ELF-1 (cell line): ENCODE data around the gene KDM4B.

Source experiments
- DNase-seq: peaks from one replicate; pipeline ENCODE4 v3.0.0-alpha.2; 2016; ENCODE audit warnings: low read depth, low spot score

The KDM4B gene

DNA sequence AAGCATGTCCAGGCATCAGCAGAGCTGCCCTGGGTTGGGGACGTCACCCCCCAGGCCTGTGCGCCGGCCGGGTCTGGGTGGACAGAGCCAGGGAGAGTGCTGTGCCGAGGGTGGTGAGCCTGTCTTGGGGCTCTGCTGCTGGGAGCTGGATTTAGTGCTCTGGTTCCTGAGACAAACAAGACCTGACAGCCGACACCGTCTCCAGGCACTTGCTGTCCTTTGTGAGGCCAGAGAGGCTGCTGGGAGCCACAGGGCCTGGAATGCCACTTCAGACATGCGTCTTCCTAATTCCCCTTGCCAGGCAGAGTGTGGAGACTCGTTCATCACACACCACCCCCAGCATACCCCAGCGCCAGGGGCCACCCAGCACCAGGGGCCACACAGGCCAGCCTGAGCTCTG is 165.8 kb downstream of the KDM4B start:
- no peak for DNase-seq

DNA sequence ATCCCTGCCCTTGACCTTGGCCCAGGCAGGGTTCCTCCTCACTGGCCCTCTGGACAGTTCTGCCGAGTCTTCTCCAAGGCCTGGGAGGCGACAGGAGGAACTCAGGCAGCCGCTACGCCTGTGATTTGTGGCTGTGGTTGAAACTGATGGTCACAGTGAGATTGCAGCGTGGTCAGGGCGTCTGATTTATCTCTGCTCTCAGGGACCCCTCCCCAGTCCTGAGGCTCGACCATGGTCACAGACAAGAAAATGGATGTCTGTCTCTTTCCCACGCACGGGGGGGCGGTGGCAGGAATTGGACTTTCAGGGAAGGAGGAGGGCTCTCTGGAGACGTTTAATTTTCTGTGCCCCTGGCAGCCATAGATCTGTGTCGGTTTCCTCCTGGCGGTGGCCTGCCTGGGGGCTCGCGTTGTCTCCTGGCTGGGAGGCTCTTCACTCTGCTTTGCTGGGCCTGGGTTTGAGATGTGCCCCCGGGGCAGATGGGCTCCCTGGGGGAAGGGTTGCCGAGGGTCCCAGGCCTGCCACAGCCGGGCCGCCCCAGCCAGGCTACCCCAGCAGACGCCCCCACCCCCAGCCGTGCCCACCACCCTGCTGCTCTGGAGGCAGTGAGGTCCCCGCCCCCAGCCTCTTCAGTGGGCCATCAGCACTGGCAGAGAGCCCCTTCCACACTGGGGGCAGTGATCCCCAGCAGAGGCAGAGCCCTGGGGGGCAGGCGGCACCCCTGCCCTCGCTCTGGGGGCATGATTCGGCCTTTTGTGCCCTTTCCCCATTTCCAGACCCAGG is 167.4 kb downstream of the KDM4B start:
- no peak for DNase-seq

DNA sequence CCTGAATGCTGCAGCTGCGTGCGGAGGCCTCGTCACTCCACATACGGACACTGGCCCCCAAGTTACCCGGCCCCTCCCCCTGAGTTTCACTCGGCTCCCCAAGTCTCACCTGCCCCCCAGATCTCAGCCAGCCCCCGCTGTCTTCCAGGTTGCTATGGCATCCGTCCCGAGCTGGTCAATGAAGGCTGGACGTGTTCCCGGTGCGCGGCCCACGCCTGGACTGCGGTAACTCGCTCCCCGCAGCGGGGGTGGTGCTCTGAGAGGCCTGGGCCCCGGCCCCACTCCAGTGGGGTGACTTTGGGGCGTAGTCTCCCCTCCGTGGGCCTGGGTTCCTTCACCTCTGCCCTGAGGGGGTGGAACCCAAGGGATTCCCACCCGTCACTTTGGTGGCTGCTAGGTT is 168.2 kb downstream of the KDM4B start:
- DNase-seq = no peak

DNA sequence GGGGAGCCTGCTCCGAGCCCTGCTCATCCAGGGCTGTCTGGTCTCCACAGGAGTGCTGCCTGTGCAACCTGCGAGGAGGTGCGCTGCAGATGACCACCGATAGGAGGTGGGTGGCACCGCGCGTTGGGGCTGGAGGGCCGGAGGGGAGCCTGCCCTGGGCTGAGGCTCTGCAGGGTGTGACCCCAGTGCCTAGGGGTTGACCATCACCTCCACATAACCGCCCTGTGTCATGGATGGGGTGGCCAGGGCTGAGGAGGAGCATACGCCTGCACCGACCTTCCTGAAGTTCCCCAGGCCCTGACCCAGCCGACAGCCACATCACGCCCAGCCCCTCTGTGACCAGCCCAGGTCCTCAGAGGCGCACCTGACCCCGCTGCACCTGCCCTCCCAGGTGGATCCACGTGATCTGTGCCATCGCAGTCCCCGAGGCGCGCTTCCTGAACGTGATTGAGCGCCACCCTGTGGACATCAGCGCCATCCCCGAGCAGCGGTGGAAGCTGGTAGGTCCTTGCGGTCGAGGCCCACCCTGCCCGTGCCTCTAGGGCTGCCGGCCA is 168.7 kb downstream of the KDM4B start:
- DNase-seq = peak; percentile 81

DNA sequence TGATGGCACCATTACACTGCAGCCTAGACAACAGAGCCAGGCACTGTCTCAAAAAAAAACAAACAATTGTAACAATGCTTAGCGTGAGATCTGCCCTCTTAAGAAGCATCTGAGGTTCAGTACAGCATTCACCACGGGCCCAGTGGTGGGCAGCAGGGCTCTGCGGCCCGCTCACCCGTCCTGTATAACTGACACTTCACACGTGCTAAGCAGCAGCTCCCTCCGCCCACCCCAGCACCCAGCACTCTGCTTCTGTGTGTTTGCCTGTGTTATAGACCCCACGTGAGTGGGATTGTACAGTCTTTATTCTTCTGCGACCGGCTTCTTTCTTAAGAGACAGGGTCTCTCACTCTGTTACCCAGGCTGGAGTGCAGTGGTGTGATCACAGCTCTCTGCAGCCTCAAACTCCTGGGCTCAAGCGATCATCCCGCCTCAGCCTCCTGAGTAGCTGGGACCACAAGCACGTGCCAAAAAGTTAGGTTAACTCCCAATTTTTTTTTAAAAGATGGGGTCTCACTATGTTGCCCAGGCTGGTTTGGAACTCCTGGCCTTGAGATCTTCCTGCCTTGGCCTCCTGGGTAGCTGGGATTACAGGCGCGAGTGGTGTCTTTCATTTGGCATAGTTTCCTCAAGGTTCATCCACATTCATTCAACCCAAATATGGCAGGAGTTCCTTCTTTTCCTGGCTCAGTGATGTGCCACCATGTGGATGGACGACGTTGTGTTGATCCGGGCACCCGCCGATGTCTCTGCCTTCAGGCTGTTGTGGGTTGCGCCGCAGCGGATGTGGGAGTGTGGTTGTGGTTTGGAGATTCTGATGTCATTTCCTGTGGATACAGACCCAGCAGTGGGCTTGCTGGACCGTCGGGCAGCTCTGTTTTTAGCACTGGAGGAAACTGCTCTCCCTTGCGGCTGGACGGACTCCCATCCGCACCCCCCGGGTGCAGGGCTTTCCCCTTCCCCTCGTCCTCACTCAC is 170.0 kb downstream of the KDM4B start:
- no peak for DNase-seq

DNA sequence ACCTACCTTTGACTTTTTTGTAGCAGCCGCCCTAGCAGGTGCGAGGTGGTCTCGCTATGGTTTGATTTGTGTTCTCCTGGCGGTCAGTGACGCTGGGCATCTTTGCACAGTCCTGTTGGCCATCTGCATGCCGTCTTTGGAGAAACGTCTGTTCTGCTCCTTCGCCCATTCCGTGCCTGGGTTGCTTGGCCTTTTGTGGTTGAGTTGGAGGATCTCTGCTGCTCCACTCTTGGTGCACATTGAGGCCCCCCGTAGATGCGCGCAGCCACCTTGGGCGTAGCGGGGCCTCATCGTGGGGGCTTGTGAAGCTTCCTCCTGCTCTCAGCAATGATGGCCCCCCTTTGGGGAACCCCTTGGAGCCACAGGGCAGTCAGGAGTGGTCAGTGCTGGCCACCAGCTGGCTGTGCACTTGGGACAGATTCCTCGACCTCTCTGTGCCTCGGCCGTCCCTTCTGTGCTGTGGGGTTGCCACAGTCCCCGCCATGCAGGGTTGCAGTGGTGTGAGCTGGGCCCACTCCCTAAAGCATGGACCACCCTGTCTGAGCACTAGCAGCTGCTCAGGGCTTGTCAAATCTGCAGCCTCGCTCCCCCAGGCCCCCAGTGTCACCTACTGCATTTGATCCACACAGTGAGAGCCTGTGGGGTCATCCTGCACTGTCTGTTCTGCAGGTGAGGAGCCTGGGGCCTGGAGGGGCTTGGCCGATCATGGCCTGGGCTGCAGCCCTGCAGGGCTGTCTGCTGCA is 170.8 kb downstream of the KDM4B start:
- no peak for DNase-seq

DNA sequence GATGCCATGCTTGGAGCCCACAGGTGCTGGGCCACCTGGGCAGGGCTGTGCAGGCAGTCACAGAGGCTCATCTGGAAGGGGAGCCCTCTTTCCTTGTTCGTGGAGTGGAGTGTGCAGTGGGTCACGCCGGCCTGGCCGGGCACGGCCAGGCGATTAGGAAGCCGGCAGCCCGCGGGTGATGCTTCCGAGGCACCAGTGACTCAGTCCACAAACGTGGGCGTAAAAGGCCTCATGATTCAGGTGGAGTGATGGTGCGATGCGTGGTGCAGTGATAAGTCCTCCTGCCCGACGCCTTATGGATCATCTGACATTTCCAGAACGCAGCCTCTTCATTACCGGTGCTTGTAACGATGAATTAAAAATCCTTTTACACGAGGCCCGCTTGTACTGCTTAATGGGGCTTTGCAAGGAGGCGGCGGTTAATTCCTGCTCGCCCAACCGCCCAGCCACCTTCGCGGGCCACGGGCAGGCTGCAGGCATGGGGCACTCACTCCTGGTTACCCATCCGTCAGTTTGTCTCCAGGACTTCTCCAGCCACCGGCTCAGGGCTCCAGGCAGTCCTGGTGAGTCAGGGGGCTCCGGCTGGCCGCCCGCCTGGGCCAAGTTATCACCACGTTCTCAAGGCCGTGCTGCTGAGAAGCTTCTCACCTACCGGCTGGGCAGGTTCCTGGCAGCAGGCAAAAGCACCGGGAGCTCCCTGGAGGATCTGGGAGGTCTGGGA is 172.4 kb downstream of the KDM4B start:
- no peak for DNase-seq

DNA sequence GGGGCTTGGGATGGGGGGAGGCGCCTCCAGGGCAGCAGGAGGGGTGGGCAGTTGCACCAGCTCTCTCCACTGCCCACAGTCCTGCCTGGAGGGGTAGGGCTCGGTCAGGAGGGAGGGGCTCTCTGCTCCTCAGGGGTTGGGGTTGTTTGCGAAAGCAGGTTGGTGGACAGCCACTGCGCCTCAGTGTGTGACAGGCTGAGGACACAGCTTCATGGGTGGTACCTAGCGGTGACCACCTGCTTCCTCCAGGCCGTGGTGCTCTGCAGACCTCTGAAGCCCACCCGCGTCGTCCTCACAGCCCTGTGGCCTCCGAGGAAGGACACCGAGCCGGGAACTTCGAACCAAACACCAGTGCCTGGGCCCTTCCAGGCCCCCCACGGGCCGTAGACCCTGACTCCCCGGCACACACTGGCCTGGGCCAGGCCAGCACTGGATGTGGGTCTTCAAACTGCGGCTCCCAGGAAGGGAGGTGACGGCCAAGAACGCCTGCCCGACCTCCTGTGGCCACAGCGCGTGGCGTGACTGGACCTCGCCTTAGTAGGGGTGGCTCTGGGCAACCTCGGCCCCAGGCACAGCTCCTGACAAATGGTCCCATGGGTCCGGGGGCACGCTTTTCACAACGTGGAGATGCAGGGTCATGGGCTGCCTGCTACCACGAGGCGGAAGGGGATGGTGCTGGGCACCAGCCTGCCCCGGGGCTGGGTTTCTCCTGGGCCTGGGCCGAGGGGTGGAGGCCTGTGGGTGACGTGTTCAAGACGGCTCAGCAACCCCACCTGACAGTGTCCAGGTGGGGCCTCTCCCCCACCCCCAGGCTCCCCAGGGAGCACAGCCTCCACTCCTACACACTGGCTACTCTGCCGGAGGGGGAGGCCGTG is 173.2 kb downstream of the KDM4B start:
- DNase-seq = no peak

DNA sequence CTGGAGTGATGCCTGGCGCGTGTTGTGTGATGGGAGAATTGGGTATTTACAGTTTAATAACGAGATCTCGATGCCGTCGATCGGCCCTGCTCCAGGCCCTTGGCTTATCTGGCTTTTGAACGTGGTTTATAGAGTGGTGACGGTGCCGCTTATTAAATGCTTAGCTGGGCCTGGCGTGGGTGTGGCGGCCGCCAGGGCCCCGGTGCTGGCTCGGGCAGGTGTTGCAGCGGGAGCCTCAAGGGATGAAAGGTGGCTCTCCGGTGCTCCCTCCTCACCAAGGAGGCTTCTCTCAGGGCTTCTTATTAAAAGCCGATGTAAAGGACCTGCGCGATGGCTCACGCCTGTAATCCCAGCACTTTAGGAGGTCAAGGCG is 173.8 kb downstream of the KDM4B start:
- no peak for DNase-seq

DNA sequence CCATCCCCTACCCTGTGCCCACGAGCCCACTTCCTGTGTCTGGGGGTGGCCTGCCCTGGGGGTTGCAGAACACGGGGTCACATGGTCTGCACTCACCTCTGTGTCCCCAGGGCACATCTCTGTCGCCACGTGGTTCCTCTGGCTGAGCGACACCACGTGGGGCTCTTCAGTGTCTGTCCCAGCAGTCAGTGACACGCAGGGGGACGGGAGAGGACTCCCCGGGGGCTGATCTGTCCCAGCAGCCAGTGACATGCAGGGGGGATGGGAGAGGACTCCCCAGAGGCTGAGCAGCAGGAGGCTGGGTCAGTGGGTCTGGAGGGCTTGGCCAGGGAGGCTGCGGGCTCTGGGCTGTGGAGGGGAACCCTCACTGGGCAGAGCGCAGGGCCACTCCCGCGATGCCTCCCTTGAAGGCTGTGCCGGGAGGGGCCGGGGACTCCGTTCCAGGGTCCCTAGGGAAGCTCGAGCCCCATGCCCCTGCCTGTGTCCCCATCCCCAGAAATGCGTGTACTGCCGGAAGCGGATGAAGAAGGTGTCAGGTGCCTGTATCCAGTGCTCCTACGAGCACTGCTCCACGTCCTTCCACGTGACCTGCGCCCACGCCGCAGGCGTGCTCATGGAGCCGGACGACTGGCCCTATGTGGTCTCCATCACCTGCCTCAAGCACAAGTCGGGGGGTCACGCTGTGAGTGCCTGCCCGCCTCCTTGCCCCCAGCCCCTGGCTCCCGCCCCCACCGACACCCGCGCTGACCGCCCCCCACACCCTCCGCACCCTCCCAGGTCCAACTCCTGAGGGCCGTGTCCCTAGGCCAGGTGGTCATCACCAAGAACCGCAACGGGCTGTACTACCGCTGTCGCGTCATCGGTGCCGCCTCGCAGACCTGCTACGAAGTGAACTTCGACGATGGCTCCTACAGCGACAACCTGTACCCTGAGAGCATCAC is 174.8 kb downstream of the KDM4B start:
- no peak for DNase-seq

DNA sequence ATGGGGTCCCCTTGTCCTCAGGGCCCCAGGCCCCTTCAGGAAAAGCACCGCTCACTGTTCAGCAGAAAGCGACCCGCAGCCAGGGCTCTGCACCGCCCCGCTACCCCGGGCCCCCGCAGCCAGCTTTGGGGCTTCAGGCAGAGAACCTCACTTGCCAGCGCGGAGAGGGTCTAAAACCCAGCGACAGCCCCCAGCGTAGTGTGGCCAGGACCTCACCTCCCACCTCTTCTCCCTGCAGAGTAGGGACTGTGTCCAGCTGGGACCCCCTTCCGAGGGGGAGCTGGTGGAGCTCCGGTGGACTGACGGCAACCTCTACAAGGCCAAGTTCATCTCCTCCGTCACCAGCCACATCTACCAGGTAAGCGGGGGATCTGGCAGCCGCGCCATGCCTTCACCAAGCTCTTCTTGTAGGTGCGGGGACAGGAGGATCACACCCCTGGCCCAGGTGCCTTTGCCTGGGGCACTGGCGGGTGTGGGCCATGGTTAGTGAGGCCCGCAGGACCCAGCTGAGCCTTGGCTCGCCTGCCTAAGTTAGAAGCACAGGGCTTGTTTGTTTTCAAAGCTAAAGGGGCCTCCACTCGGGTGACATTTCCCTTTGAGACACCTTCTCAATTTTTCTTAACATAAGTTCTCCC is 175.7 kb downstream of the KDM4B start:
- DNase-seq = no peak

DNA sequence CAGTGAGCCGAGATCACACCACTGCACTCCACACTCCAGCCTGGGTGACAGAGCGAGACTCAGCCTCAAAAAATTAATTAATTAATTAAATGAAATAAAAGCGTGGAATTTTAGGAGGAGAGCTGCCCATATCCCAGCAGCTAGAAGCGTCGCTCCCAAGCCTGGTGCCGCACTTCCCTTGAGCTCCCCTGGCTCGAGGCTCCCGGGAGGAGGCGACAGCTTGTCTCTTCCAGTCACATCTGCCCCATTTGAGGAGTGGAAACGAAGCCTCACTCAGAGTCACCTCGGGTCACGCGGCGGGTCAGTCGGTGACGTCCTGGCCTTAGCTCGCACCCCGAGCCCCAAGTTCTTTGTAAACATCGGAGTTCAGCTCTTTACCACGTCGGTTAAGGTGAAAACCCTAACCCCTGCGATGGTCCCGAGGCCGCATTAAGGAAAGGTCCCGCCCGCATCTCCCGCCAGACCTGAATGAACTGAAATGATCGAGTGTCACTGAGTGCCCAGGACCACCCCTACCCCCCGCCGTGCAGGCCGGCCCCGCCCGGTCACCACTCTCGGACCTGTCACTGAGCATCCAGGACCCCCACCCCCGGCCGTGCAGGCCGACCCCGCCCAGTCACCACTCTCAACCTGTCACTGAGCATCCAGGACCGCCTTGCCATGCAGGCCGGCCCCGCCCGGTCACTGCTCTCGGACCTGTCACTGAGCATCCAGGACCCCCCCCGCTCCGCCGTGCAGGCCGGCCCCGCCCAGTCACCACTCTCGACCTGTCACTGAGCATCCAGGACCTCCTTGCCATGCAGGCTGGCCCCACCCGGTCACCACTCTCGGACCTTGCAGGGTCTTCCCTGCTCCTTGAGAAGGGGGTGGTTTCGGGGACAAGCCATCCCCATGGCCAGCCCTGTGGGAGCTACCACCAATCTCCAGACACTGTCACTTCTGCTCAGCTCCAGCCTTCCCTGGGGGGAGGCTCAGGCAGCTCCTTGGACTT is 176.9 kb downstream of the KDM4B start:
- DNase-seq = no peak

DNA sequence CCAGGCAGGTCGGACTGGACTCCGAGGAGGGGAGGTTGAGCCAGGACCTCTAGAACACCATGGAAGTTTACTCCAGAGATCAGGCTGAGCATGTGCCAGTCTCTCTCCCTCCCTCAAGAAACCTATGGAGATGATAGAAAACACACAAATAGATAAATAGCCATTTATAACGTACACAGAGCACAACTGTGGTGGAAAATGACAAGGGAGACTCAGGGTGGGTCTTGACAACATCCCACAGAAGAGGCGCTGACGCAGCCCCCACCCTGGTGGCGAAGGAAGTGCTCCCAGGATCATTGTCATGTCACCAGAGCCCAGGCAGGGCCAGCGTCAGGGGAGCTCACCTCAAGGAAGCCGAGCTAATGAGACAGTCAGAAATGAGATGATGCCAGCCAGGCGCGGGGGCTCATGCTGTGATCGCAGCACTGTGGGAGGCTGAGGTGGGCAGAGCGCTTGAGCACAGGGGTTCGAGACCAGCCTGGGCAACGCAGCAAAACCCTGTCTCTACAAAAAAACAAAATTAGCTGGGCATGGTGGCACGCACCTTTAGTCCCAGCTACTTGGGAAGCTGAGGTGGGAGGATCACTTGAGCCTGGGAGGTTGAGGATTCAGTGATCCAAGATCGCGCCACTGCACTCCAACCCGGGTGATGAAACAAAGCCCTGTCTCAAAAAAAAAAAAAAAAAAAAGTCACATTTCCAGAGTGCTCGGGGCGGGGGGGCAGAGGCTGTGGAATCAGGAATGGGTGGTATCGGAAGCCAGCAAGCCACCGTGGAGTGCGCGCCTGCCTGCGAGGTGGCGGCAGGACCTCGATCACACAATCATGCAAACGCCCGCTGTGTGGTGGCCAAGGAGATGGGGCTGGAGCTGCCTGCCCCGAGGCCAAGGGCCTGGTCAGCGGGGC is 178.4 kb downstream of the KDM4B start:
- no peak for DNase-seq

DNA sequence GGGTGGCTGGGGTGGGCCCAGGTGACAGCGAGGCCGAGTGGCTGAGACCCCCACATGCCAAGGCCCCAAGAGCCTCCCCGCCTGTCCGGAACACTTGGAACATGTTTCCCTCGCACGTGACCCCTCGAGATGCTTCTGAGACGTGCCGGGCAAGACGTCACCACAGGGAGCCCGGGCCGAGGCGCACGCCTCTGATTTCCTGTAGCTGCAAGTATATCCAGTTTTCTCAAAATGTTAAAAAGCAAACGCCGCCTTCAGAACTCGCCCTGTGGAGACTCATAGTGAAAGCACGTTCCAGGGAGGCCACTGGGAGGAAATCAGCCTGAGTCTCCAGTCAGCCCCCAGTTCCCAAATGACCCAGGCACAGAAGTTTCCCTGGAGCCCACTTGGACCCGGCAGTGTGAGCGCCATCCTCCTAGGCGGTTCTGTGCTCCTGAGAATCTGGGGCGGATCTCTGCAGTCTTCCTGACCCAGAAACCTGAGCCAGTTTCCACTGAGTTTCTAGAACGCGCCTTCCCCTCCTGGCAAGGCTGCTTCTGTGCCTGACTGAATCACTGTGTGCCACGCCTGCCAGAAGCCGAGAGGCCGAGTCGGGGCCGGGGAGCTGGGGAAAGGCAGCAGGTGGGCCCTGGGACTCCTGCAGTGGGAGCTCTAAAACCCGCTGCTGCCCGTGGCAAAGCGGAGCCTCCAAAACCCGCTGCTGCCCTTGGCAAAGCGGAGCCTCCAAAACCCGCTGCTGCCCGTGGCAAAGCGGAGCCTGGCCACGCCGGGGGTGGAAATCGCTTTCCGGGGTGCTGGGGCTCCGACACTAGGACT is 179.3 kb downstream of the KDM4B start:
- DNase-seq = no peak

DNA sequence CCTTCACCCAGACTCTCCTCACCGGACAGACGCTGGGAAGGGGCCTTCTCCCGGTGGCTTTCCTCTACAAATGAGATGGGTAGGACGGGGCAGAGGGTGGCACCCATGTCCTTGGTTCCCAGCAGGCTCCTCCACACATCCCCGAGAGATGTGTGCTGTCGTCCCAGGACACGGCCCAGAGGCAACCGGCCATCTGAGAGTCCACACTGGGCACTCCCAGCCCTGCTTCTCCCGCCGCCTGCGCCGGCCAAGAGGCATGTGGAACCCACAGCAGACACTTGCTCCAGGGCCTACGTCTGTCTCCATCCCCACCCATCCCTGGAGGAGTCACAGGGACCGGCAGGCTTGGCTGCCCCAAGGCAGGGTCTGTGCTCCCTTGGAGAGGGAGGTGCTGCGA is 179.9 kb downstream of the KDM4B start:
- DNase-seq = no peak
